NCI-H69 (cell line): Measurements from ENCODE around the gene PPP6C.
A peak's percentile ranks its signal among the peaks of the same experiment; 100 is the strongest.
"Not testable (repeated sequence)": the region's sequence is repeated elsewhere in the genome, so short reads cannot be mapped to it uniquely, and the experiment has no call there.

Source experiments
- DNase-seq: peaks from one replicate; lab custom pipeline; 2025; lab: John Stamatoyannopoulos, UW

PPP6C gene

DNA sequence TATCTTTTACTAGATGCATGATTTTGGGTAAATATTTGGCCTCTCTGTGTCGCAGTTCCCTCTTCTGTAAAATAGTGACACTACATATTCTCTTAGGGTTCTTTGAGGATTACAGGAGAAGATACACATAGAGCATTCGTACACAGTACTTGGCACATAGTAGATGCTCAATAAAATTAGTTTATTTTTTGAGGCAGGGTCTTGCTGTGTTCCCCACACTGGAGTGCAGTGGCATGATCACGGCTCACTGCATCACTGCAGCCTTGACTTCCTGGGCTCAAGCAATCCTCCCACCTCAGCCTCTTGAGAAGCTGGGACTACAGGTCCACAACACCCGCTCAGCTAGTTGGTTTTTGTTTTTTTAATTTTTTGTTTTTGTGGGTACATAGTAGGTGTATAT, 47.9 kb downstream of the PPP6C start:
- DNase-seq, result no peak

DNA sequence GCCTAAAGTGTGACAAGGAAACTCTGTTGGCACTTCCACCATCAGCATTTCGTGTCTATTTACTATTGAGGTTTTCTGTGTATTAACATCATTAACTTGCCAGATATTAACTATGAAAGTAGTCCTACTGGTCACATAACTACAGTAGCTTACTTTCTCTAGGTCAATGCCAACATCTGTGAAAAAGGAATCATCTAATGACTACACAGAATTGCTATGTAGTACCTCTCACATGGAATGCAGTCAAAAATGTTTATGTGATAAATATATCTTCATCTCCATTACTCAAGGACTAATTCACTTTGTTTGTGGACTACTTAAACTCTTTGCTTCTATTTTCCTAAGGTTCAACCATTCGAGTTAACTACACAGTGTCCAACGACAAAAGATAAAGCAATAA, 48.4 kb downstream of the PPP6C start:
- no peak for DNase-seq

DNA sequence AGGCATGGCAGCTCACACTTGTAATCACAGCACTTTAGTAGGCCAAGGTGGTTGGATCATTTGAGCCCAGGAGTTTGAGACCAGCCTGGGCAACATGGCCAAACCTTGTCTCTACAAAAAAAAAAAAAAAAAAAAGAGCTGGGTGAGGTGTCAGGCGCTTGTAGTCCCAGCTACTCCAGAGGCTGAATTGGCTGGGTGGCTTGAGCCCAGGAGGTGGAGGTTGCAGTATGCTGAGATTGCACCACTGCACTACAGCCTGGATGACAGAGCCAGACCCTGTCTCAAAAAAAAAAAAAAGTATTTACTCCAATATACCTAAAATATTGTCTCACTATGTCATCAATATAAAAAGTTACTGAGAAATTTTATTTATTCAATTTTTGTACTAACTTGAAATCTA, 49.0 kb downstream of the PPP6C start:
- no peak for DNase-seq

DNA sequence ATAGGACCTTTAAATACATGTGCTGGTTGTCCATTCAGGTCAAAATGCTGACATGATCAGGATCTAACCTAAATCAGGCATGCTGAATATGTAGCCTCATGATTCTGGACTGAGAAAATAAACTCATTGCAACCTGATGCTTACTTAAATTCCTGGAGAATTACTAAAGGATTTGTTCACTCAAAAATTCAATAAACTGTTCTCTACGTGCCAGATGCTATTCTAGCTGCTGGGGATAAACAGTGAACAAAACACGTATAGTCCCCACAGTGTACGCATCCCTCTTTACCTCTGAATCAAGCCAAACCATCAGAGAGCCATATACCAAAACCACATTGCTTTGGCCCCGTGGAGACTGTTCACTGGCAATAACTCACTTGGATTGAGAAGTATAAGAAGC, 52.4 kb downstream of the PPP6C start:
- no peak for DNase-seq

DNA sequence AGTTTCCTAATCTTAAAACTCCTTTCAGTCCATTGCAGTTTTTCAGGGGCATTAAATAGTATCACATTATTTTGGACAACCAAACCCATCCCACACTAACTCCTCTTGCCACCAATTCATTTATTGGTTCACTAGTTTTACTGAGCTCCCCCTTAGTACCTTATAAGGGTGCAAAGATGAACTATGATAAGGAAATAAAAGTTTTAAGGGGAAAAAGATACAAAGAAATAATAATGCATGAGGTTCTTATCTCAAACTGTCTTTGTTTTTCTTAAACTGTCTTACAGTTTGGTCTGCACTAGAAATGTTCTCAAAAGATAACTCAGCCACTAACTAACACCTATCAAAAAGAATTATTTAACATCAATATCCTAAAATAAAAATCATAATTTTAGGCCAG, 54.6 kb downstream of the PPP6C start:
- no peak for DNase-seq

DNA sequence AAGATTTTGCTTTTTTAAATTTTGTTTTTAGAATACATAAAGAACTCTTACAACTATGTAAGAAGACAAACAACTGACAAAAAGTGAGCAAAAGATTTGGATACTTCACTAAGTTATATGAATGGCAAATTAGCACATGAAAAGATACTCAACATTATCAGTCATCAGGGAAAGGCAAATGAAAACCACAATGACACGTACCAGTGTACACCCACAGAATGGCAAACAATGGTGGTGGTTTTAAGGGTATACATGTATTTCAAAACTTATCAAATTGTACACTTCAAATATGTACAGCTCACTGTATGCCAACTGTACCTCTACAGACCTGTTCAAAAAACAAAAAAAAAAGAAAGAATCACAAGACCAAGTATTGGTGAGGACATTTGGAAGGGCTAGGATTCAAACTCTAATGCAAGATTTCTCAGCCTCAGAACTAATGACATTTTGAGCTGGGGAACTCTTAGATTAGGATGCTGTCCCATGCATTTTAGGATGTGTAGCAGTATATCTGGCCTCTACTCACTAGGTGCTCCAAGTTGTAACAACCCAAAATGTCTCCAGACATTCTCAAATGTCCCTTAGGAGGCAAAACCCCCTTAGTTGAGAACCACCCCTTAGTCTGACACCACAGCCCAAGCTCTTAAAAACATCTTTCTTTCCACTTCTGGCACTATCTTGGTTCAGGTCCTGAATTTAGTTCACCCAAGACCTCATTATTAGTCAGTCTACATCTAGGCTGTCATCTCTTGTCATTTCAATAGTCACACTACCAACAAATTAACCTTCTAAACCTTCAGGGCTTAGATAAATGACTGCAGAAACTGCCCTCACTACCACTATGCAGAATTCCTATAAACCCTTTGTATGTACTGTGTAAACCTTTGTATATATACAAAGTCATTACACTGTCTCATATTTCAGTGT, 55.9 kb downstream of the PPP6C start:
- DNase-seq, result no peak

DNA sequence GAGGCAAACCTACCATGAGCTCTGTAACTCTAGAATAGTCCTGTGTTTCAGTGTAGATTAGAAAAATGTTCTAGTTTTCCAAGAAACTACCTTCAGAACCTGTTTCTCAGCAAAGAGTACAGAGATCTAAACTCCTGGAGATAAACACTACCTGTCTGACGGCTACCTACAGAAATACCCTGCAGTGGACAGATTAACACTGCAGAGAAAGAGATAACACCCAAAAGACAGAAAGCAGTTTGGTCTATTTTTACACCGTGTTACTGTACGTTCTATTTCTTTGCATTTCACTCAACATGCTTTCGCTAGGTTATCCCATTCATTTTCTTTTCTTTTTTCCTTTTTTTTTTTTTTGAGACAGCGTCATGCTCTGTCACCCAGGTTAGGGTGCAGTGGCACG, 57.8 kb downstream of the PPP6C start:
- DNase-seq, result no peak

DNA sequence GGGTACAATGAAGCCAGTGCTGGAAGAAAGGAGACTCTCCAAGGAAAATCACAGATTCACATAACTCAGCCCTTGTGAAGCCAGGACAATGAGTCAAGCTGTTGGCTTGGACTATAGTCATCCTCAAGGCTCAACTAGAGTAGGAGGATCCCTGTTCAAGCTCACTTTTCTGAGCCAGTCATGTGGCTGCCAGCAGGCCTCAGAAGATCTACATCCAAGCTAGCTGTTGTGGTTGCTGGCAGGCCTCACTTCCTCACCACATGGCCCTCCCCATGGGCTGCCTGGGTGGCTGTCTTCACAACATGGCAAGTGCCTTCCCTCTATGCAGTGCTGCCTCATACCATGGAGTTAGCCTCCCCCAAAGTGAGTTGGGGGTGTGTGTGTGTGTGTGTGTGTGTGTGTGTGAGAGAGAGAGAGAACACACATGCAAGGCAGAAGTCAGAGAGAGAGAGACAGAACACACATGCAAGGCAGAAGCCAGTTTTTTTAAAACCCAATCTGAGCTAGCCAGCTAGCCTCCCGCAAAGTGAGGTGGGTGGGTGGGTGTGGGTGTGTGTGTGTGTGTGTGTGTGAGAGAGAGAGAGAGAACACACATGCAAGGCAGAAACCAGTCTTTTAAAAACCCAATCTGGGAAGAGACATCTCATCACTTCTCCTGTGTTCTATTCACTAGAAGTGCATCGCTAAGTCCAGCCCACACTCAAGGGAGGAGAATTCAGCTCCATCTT, 63.4 kb downstream of the PPP6C start:
- no peak for DNase-seq

DNA sequence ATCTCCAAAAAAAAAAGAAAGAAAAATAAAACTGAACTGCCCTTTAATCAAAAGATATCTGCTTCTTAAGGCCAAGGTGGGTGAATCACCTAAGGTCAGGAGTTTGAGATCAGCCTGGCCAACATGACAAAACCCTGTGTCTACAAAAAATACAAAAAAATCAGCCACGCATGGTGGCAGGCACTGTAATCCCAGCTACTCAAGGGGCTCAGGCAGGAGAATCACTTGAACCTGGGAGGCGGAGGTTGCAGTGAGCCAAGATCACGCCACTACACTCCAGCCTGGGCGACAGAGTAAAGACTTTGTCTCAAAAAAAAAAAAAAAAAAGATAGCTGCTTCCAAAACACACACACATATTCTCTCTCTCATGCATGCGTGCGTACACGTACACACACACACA, 64.1 kb downstream of the PPP6C start:
- DNase-seq, result no peak

DNA sequence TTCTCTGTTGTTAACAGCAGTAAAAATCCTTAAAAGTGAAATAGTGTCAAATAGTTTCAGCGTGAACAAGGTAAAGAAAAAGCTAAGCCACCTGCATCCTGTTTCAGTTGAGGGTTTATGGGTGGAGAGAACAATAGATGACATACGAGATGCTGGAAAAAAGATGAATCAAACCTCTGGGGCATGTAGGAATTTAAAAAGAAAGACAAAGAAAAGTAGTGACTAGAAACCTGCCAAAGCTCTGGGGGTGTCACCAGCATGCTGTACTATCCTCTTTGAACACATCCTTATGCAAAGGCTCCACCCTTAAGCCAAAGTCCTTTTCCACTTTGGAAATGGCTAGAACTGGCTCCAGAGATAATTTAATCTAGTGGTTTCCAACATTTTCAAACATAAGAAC, 68.5 kb downstream of the PPP6C start:
- peak; percentile 14 for DNase-seq

DNA sequence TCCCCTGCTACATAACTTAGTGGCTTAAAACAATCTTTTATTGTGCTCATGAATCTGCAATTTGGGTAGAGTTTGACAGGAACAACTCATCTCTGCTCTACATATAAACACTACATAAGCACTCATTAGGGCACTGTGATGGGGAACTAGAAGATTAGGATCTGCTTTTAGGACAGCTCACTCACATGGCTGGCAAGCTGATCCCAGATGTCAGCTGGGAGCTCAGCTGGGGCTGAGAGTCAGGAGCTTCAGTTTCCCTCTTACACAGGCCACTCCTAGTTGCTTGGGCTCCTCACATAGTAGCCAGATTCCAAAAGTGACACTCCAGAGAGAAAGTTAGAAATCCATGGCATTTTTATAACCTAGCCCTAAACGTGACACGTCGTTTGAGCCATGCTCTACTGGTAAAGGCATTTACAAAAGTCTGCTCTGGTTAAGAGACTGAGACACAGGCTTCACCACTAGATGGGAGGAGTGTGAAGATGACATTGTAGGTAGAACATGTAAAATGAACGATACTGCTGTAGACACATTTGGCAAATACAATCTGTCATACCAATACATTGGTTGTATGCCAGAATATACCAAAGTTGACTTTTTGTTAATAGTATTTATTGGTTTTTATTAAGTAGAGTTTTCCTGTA, 69.8 kb downstream of the PPP6C start:
- DNase-seq, result no peak

DNA sequence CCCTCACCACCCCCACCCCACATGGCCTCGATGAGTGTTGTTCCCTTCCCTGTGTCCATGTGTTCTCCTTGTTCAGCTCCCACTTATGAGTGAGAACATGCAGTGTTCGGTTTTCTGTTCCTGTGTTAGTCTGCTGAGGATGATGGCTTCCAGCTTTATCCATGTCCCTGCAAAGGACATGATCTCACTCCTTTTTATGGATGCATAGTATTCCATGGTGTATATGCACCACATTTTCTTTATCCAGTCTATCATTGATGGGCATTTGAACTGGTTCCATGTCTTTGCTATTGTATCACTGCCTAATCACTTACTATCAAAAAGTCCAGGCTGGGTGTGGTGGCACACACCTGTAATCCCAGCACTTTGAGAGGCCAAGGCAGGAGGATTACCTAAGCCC, 70.9 kb downstream of the PPP6C start:
- not testable (repeated sequence) for DNase-seq

DNA sequence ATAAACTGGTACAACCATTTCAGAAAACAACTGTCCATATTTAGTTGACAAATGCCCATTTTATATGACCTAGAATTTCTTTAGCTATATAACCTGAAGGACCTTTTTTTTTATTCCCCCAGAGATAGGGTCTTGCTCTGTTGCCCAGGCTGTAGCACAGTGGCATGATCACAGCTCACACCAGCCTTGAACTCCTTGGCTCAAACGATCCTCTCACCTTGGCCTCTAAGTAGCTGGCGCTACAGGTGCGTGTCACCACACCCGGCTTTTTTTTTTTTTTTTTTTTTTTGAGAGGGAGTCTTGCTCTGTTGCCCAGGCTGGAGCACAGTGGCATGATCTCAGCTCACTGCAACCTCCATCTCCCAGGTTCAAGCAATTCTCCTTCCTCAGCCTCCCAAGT, 75.1 kb downstream of the PPP6C start:
- not testable (repeated sequence) for DNase-seq

DNA sequence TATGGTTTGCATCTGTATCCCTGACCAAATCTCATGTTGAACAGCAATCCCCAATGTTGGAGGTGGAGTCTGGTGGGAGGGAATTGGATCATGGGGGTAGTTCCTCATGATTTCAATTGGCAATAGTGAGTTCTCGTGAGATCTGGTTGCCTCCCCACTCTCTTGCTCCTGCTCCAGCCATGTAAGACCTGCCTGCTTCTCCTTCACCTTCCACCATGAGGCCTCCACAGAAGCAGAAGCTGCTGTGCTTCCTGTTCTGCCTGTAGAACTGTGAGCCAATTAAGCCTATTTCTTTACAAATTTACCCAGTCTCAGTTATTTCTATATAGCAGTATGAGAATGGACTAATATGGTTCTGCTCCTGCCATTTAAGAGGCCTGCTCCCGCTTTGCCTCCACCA, 79.1 kb downstream of the PPP6C start:
- no peak for DNase-seq

DNA sequence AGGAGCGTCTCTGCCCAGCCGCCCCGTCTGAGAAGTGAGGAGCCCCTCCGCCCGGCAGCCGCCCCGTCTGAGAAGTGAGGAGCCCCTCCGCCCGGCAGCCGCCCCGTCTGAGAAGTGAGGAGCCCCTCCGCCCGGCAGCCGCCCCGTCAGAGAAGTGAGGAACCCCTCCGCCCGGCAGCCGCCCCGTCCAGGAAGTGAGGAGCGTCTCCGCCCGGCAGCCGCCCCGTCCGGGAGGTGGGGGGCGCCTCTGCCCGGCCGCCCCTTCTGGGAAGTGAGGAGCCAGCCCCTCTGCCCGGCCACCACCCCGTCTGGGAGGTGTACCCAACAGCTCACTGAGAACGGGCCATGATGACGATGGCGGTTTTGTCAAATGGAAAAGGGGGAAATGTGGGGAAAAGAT, 81.1 kb downstream of the PPP6C start:
- not testable (repeated sequence) for DNase-seq

DNA sequence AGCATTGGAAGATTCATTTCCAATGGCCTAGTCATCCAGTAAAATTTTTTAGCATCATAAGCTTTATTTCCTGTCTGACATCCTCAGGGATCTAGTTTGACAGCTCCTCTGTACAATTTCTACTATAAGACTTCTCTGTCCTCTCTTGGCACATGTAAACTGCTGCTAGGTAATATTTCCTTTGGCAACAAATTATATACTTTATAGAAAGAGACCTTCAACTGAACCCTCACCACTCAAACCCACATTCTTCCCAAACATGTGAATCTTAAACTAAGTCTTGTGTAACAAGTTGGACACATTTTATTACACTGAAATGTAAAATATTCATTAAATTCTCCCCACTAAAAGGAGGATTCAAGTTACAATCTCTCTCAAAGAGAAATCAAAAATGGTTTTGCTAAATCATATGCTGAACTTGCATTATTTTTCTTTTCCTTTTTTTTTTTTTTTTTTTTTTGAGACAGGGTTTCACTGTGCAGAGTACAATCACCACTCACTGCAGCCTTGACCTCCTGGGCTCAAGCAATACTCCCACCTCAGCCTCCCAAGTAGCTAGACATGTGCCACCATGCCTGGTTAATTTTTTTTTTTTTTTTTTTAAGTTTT, 83.2 kb downstream of the PPP6C start:
- DNase-seq, result no peak

DNA sequence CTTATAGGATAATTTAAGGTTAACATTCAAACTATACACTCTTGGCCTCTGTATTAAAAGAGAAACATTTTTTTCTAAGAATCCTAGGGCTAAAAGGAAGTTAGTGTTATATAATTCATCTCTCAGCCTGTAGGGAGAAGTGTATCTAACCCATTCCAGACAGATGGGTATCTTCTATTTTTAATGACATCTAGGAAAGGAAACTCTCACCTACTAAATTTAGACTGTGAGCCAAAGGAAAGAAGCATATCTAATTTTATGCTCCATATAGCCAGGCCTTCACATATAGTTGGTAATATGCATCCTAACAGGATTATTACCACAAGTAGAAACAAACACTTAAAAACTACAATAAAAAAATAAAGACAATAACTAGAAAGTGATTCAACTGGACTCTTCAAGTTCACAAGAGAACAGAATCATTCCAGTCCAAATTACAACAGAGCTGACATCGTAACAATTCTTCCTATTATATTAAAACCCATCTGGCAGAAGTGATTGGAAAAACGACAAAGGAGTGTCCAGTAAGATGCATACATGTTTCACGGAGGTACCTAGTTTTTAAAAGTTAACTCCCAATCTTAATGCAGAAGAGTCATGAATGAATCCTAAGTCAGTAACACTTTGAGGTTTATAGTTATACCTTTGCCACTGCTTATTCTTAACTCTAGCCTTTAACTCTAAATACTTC, 85.7 kb downstream of the PPP6C start:
- no peak for DNase-seq

DNA sequence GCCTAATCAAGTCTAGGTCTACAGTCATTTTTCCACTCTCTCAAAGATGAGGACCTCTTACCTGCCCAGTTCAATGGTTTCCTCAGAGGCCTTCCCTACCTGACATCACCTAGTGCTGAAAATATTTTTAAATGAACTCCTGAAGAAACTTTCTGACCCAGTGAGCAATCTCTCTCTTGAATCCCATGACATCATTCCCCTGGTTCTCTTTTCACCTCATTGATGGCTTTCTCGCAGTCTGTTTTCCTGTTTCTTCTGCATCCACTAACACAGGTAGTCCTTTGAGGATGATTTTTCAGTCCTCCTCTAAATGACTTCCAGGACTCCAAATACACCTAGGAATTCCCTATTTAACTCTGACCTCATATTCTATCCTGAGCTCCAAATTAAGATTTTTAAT, 86.6 kb downstream of the PPP6C start:
- DNase-seq, result no peak

DNA sequence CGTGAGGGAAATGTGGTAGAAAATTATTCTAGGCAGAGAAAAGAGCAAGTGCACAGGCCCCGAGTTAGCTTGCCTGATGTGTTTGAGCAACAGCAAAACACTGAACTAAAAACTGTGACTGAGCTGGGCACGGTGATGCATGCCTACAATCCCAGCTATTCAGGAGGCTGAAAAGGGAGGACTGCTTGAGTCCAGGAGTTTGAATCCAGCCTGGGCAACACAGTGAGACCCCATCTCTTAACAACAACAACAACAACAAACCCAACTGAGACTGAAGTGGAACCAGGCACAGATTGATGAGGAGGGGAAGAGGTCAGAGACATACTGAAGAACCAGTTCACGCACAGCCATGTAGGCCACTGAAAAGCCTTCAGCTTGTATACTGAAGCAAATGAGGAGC, 88.8 kb downstream of the PPP6C start:
- no peak for DNase-seq

DNA sequence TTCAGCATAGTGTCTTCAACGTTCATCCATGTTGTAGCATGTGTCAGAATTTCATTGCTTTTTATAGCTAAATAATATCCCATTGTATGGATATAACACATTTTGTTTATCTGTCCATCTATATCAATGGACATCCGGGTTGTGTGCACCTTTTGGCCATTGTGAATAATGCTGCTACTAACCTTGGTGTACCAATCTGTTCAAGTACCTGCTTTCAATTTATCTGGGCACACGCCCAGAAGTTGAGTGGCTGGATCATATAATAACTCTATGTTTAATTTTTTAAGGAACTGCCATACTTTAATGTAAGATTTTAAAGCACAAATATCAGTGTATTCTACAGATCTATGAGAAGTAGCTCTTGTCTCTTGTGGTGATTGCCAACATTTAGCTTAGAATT, 89.8 kb downstream of the PPP6C start:
- DNase-seq, result no peak
